Ovary (tissue), 3 donors: ENCODE measurements around the gene CD63.

Source experiments
- POLR2A ChIP-seq: fragments of 450-650 bp; IDR thresholded peaks from one replicate; pipeline ENCODE4 v1.6.1; 2017; ENCODE audit warnings: antibody characterized with exemption, mild to moderate bottlenecking, moderate library complexity
- TF ChIP-seq, protein P1 (sequence below), 3 donors: fragments of 450-650 bp in 2 of 3; fragments of 200-600 bp in 1 of 3; IDR thresholded peaks; one replicate each; pipeline versions ENCODE4 v1.5.1 to v1.8.0; 2016 to 2022; ENCODE audit warnings: antibody characterized with exemption in 3 of 3, mild to moderate bottlenecking in 1 of 3
- donor health status: DM: no; HTN: no; CAD: no.

DNA sequence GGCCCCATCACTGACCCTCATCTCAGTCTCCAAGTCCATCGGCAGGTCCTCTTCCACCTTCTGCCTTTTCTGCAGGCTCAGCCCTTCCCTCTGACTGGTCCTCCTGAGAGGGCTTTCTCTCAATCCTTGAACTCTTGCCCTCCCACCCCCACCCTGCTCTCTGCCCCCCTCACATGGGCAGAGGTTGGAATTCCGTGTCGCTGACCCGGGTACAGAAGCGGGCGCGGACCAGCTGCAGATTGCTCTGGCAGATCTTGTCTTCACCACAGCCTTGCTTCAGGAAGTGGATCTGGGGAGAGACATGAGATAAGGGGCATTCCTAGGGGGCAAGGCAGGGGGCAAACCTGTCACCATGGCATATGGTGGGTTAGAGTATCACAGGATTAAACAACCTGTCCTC, 33.5 kb downstream of the CD63 start:
- TF ChIP-seq, protein P1, sequence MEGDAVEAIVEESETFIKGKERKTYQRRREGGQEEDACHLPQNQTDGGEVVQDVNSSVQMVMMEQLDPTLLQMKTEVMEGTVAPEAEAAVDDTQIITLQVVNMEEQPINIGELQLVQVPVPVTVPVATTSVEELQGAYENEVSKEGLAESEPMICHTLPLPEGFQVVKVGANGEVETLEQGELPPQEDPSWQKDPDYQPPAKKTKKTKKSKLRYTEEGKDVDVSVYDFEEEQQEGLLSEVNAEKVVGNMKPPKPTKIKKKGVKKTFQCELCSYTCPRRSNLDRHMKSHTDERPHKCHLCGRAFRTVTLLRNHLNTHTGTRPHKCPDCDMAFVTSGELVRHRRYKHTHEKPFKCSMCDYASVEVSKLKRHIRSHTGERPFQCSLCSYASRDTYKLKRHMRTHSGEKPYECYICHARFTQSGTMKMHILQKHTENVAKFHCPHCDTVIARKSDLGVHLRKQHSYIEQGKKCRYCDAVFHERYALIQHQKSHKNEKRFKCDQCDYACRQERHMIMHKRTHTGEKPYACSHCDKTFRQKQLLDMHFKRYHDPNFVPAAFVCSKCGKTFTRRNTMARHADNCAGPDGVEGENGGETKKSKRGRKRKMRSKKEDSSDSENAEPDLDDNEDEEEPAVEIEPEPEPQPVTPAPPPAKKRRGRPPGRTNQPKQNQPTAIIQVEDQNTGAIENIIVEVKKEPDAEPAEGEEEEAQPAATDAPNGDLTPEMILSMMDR (IDR thresholded peaks at IDR 0.05) = no peak
- no peak for TF ChIP-seq POLR2A
